GM21526 (cell line): ENCODE measurements around the gene PPP1R14D.

Experiments used
- ATAC-seq: cut with Tn5 transposase; IDR thresholded peaks from one replicate; pipeline ENCODE4 v1.9.1; 2021; ENCODE audit warnings: moderate library complexity; ENCODE audit not compliant: unreplicated experiment, low FRiP score

PPP1R14D gene

GRCh38 chr15:40766194-40766815 is 62.2 kb downstream of the PPP1R14D start:
- ATAC-seq = no peak
